Measurements from ENCODE around the gene SMYD3.

GRCh38 chr1:246297279-246298265, 209.5 kb downstream of the SMYD3 start:
- TF ChIP-seq, protein P1, sequence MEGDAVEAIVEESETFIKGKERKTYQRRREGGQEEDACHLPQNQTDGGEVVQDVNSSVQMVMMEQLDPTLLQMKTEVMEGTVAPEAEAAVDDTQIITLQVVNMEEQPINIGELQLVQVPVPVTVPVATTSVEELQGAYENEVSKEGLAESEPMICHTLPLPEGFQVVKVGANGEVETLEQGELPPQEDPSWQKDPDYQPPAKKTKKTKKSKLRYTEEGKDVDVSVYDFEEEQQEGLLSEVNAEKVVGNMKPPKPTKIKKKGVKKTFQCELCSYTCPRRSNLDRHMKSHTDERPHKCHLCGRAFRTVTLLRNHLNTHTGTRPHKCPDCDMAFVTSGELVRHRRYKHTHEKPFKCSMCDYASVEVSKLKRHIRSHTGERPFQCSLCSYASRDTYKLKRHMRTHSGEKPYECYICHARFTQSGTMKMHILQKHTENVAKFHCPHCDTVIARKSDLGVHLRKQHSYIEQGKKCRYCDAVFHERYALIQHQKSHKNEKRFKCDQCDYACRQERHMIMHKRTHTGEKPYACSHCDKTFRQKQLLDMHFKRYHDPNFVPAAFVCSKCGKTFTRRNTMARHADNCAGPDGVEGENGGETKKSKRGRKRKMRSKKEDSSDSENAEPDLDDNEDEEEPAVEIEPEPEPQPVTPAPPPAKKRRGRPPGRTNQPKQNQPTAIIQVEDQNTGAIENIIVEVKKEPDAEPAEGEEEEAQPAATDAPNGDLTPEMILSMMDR (conservative IDR thresholded peaks at IDR 0.05 in 1 of 2, IDR thresholded peaks at IDR 0.05 in 1 of 2; ENCODE audit: low read depth in 1 of 2, low read length in 2 of 2): no peak
- TF ChIP-seq EZH2 (IDR thresholded peaks at IDR 0.05; ENCODE audit: low read length, missing control alignments): no peak
